Measurements from ENCODE around the gene TSPAN16.

TSPAN16 gene

GRCh38 chr19:11356074-11356397 lies 60.1 kb downstream of the TSPAN16 start:
- DNase-seq (ENCODE audit: low spot score): no peak
- no peak for TF ChIP-seq CTCF (IDR thresholded peaks at IDR 0.05; ENCODE audit: extremely low read depth, missing control alignments)

GRCh38 chr19:11356676-11357550 lies 61.0 kb downstream of the TSPAN16 start:
- no peak for TF ChIP-seq CTCF (IDR thresholded peaks at IDR 0.05; ENCODE audit: extremely low read depth, missing control alignments)

GRCh38 chr19:11359421-11359820 lies 63.5 kb downstream of the TSPAN16 start:
- TF ChIP-seq CTCF (IDR thresholded peaks at IDR 0.05; ENCODE audit: extremely low read depth, missing control alignments): no peak
- DNase-seq (ENCODE audit: low spot score): no peak

More at GRCh38 chr19:11356676-11357550, 61.0 kb downstream of the TSPAN16 start:
- peak; percentile 38 for DNase-seq (ENCODE audit: low spot score)

- no peak for TF ChIP-seq CTCF (IDR thresholded peaks at IDR 0.05; ENCODE audit: extremely low read depth, missing control alignments)
- no peak for DNase-seq (ENCODE audit: low spot score)
These were observed 65.2 kb downstream of the TSPAN16 start for GRCh38 chr19:11361037-11361770.

- no peak for TF ChIP-seq CTCF (IDR thresholded peaks at IDR 0.05; ENCODE audit: extremely low read depth, missing control alignments)
- peak; percentile 36 for DNase-seq (ENCODE audit: low spot score)
These were observed 66.1 kb downstream of the TSPAN16 start for GRCh38 chr19:11361771-11362731.

- DNase-seq (ENCODE audit: low spot score): no peak
- TF ChIP-seq CTCF (IDR thresholded peaks at IDR 0.05; ENCODE audit: extremely low read depth, missing control alignments): no peak
These were observed 67.9 kb downstream of the TSPAN16 start for GRCh38 chr19:11363881-11364280.

Measured in GM20000 (cell line).